HG02610 (cell line): ENCODE results near the gene RHOD.

Experiments
- ATAC-seq: cut with Tn5 transposase; IDR thresholded peaks from one replicate; pipeline ENCODE4 v1.9.1; 2021; ENCODE audit warnings: mild to moderate bottlenecking, moderate library complexity; ENCODE audit not compliant: unreplicated experiment

RHOD gene

GRCh38 chr11:67058506-67058905 lies 1.9 kb downstream of the RHOD start:
- no peak for ATAC-seq

GRCh38 chr11:67059671-67060070 lies 3.0 kb downstream of the RHOD start:
- ATAC-seq: no peak

- no peak for ATAC-seq
Observed at GRCh38 chr11:67060111-67060522, 3.5 kb downstream of the RHOD start.

- no peak for ATAC-seq
Observed at GRCh38 chr11:67062526-67063373, 6.1 kb downstream of the RHOD start.

- no peak for ATAC-seq
Observed at GRCh38 chr11:67066333-67066709, 9.7 kb downstream of the RHOD start.

GRCh38 chr11:67071420-67072284 lies 15.0 kb downstream of the RHOD start:
- peak; percentile 54 for ATAC-seq

GRCh38 chr11:67072295-67072694 lies 15.6 kb downstream of the RHOD start:
- ATAC-seq: no peak

GRCh38 chr11:67073908-67074307 lies 17.3 kb downstream of the RHOD start:
- no peak for ATAC-seq

- no peak for ATAC-seq
Observed at GRCh38 chr11:67076202-67076601, 19.6 kb downstream of the RHOD start.

- no peak for ATAC-seq
Observed at GRCh38 chr11:67079065-67079705, 22.5 kb downstream of the RHOD start.

GRCh38 chr11:67082071-67082791 lies 25.6 kb downstream of the RHOD start:
- ATAC-seq: no peak

GRCh38 chr11:67083786-67084366 lies 27.2 kb downstream of the RHOD start:
- no peak for ATAC-seq

GRCh38 chr11:67085617-67086016 lies 29.0 kb downstream of the RHOD start:
- ATAC-seq: no peak

- no peak for ATAC-seq
Observed at GRCh38 chr11:67090717-67091116, 34.1 kb downstream of the RHOD start.

GRCh38 chr11:67095214-67095507 lies 38.5 kb downstream of the RHOD start:
- ATAC-seq: no peak

- ATAC-seq: no peak
Observed at GRCh38 chr11:67098799-67099429, 42.3 kb downstream of the RHOD start.

- ATAC-seq: peak; percentile 74
Observed at GRCh38 chr11:67099831-67100324, 43.2 kb downstream of the RHOD start.

- no peak for ATAC-seq
Observed at GRCh38 chr11:67102664-67103063, 46.0 kb downstream of the RHOD start.

- no peak for ATAC-seq
Observed at GRCh38 chr11:67105964-67106363, 49.3 kb downstream of the RHOD start.

GRCh38 chr11:67111261-67111660 lies 54.6 kb downstream of the RHOD start:
- no peak for ATAC-seq
